HCT116 (cell line): ENCODE results near the gene LRRN2. TPM values are rescaled to one million over a fixed set of nuclear protein-coding genes. Genes with fewer than 3 reads are reported as not detected.

ENCODE experiments used
- ATAC-seq: fragments of 200-7000 bp; cut with Tn5 transposase; 2 replicates; pipeline ENCODE4 v1.9.1; 2020; ENCODE audit warnings: mild to moderate bottlenecking, moderate library complexity
- BruUV-seq: library from RNA; stranded (reverse); fragments of 400-500 nt; replicated peaks from 2 replicates; lab custom pipeline; 2021; lab: Mats Ljungman, UMichigan
- CTCF ChIA-PET: fragments of 300-600 bp; sonication (Branson Sonifier 250); formaldehyde crosslinking; loops from one replicate; lab custom pipeline; 2021; ENCODE audit warnings: antibody characterized with exemption; lab: Charles Lee
- POLR2A ChIA-PET: fragments of 300-600, 350-600 bp; sonication (Branson Sonifier 250); formaldehyde crosslinking; loops from one replicate; lab custom pipeline; 2021; ENCODE audit warnings: antibody characterized with exemption; lab: Charles Lee
- RAD21 ChIA-PET, 2 experiments: fragments of 300-600 bp; sonication (Branson Sonifier 250); formaldehyde crosslinking; loops; one replicate each; lab custom pipeline; 2023; ENCODE audit warnings: low total read pairs in 2 of 2; ENCODE audit not compliant: uncharacterized antibody in 2 of 2, unreplicated experiment in 2 of 2, low non-redundant PET in 1 of 2; lab: Charles Lee
- DNase-seq: peaks from one replicate; pipeline ENCODE4 v3.0.0-alpha.2; 2010; ENCODE audit warnings: low read depth, low spot score
- H2AFZ ChIP-seq: fragments of 200-600 bp; shearing (Covaris generic), sonication (generic); 2 replicates; pipeline ENCODE4 v1.6.1; 2017; ENCODE audit warnings: low read depth, mixed run types, mixed read lengths, antibody characterized with exemption, low read length; ENCODE audit not compliant: poor library complexity, severe bottlenecking
- H3K27ac ChIP-seq: 2 replicates; pipeline ENCODE4 v1.5.1; 2012; ENCODE audit warnings: low read depth, low read length
- H3K27me3 ChIP-seq: fragments of 200-600 bp; sonication (generic); 2 replicates; pipeline ENCODE4 v1.6.1; 2016; ENCODE audit warnings: mixed run types, low read length, mixed read lengths; ENCODE audit not compliant: insufficient read depth
- H3K36me3 ChIP-seq, 2 experiments: fragments of 200-500 bp in 1 of 2; fragments of 200-600 bp in 1 of 2; sonication (Bioruptor generic) in 1 of 2; sonication (generic) in 1 of 2; 2 replicates each; pipeline versions ENCODE4 v1.5.1 to v1.6.1; 2014 to 2016; ENCODE audit warnings: low read length in 2 of 2, inconsistent platforms in 1 of 2, mixed read lengths in 1 of 2, mixed run types in 1 of 2; ENCODE audit not compliant: insufficient read depth in 2 of 2, control insufficient read depth in 1 of 2
- H3K4me1 ChIP-seq, 2 experiments: fragments of 200-600 bp in 1 of 2; sonication (generic) in 1 of 2; 2 replicates each; pipeline versions ENCODE4 v1.5.1 to v1.6.1; 2012 to 2017; ENCODE audit warnings: low read length in 2 of 2, inconsistent platforms in 1 of 2, mild to moderate bottlenecking in 1 of 2, mixed read lengths in 1 of 2, mixed run types in 1 of 2, moderate library complexity in 1 of 2; ENCODE audit not compliant: insufficient read depth in 2 of 2, control insufficient read depth in 1 of 2
- H3K4me2 ChIP-seq: fragments of 200-600 bp; sonication (generic); 2 replicates; pipeline ENCODE4 v1.6.1; 2017; ENCODE audit warnings: mixed run types, low read length, mixed read lengths
- H3K4me3 ChIP-seq, 2 experiments: fragments of 200-600 bp in 1 of 2; sonication (generic) in 1 of 2; replicated peaks in 1 of 2; 2 replicates each; pipeline ENCODE4 v1.5.1; 2011 to 2016; ENCODE audit warnings: low read length in 2 of 2, control low read depth in 1 of 2, low read depth in 1 of 2, mild to moderate bottlenecking in 1 of 2, mixed read lengths in 1 of 2, mixed run types in 1 of 2
- H3K79me2 ChIP-seq: fragments of 200-600 bp; sonication (generic); 2 replicates; pipeline ENCODE4 v1.6.1; 2017; ENCODE audit warnings: mild to moderate bottlenecking, mixed run types, low read length, moderate library complexity, mixed read lengths; ENCODE audit not compliant: insufficient read depth
- H3K9ac ChIP-seq: fragments of 200-600 bp; sonication (generic); 2 replicates; pipeline ENCODE4 v1.6.1; 2016; ENCODE audit warnings: low read length, mixed read lengths
- H3K9me2 ChIP-seq: fragments of 200-600 bp; sonication (generic), shearing (Covaris generic); 2 replicates; pipeline ENCODE4 v1.6.1; 2017; ENCODE audit warnings: mixed run types, mild to moderate bottlenecking, moderate library complexity; ENCODE audit not compliant: insufficient read depth
- H3K9me3 ChIP-seq, 2 experiments: fragments of 200-500 bp in 1 of 2; fragments of 200-600 bp in 1 of 2; sonication (Bioruptor generic) in 1 of 2; sonication (generic) in 1 of 2; 2 replicates each; pipeline ENCODE4 v1.6.1; 2014 to 2017; ENCODE audit warnings: low read length in 2 of 2, mixed read lengths in 2 of 2, inconsistent platforms in 1 of 2, low read depth in 1 of 2, mild to moderate bottlenecking in 1 of 2, mixed run types in 1 of 2, moderate library complexity in 1 of 2; ENCODE audit not compliant: control insufficient read depth in 1 of 2, insufficient read depth in 1 of 2
- H4K20me1 ChIP-seq: fragments of 200-600 bp; sonication (generic), shearing (Covaris generic); 2 replicates; pipeline ENCODE4 v1.6.1; 2017; ENCODE audit warnings: mixed run types, mild to moderate bottlenecking, moderate library complexity; ENCODE audit not compliant: insufficient read depth
- CBX3 ChIP-seq: IDR thresholded peaks from 2 replicates; pipeline ENCODE4 v1.6.1; 2012; ENCODE audit warnings: low read depth
- CEBPB ChIP-seq: IDR thresholded peaks from 2 replicates; pipeline ENCODE4 v1.6.1; 2012; ENCODE audit warnings: low read depth
- CTCF ChIP-seq, 3 experiments: fragments of 200-600 bp in 1 of 3; sonication (generic) in 1 of 3; IDR thresholded peaks in 2 of 3; conservative IDR thresholded peaks in 1 of 3; 2 replicates each; pipeline ENCODE4 v1.5.1; 2012 to 2017; ENCODE audit warnings: low read depth in 2 of 3, low read length in 2 of 3, antibody characterized with exemption in 1 of 3, borderline replicate concordance in 1 of 3, control low read depth in 1 of 3, mild to moderate bottlenecking in 1 of 3, mixed read lengths in 1 of 3, mixed run types in 1 of 3, moderate library complexity in 1 of 3; ENCODE audit not compliant: insufficient read depth in 1 of 3
- EZH2 ChIP-seq: fragments of 200-600 bp; sonication (generic); IDR thresholded peaks from 2 replicates; pipeline ENCODE4 v1.6.1; 2017; ENCODE audit warnings: antibody characterized with exemption, mixed run types
- EZH2phosphoT487 ChIP-seq: fragments of 200-600 bp; IDR thresholded peaks from 2 replicates; pipeline ENCODE4 v1.6.1; 2018; ENCODE audit warnings: antibody characterized with exemption, borderline replicate concordance
- JUND ChIP-seq: IDR thresholded peaks from 2 replicates; pipeline ENCODE4 v1.6.1; 2012
- POLR2A ChIP-seq: IDR thresholded peaks from 2 replicates; pipeline ENCODE4 v1.7.0; 2011; ENCODE audit warnings: borderline replicate concordance; ENCODE audit not compliant: insufficient read depth, insufficient read length; ENCODE audit errors: extremely low read depth
- POLR2AphosphoS5 ChIP-seq: IDR thresholded peaks from 2 replicates; pipeline ENCODE4 v1.6.1; 2011; ENCODE audit warnings: mild to moderate bottlenecking, low read depth, low read length, moderate library complexity
- RAD21 ChIP-seq: IDR thresholded peaks from 2 replicates; pipeline ENCODE4 v1.6.1; 2012; ENCODE audit warnings: low read depth, mild to moderate bottlenecking
- SRF ChIP-seq: IDR thresholded peaks from 2 replicates; pipeline ENCODE4 v1.6.1; 2012; ENCODE audit warnings: low read depth
- ZFX ChIP-seq: fragments of 450-650 bp; IDR thresholded peaks from 2 replicates; pipeline ENCODE4 v1.6.1; 2017
- ZNF274 ChIP-seq: fragments of 200-500 bp; sonication (Bioruptor generic); IDR thresholded peaks from 2 replicates; pipeline ENCODE4 v1.6.1; 2014; ENCODE audit warnings: mild to moderate bottlenecking, low read depth, low read length, inconsistent platforms
- intact Hi-C: fragments of 100-400 bp; cut with micrococcal nuclease; formaldehyde crosslinking; loops from 2 replicates; pipeline ENCODE4 v1.10.0; 2022
- total RNA-seq: library from RNA; stranded (reverse); gene quantifications from one replicate; pipeline ENCODE4 v1.2.1, GENCODE V29; 2021; ENCODE audit not compliant: unreplicated experiment

LRRN2 gene
- total RNA-seq, 1 experiment from 2014 or later: 3.2 TPM

- DNase-seq (no peak), ATAC-seq (no peak)
- H3K4me1 ChIP-seq: peaks cover 4 to 13% of the 10 kb centered on the region in 2 experiments; a peak in 3 of 4 replicates
- ChIA-PET RAD21 (no interaction called here), CTCF (no interaction called here)
- TF ChIP-seq CEBPB (no peak), POLR2AphosphoS5 (no peak), ZFX (no peak), CTCF (IDR thresholded peaks at IDR 0.05 in 2 of 3, conservative IDR thresholded peaks at IDR 0.05 in 1 of 3; ENCODE audit: borderline replicate concordance in 1 of 3, insufficient read depth in 1 of 3, low read depth in 2 of 3, low read length in 2 of 3) (no peak), JUND (no peak), EZH2phosphoT487 (no peak), EZH2 (no peak), CBX3 (no peak), POLR2A (no peak), RAD21 (no peak), ZNF274 (no peak), SRF (no peak)
- TF ChIP-seq, all 23 proteins: peak for 0
- no peaks in the 10 kb centered on the region for H3K36me3 ChIP-seq
- H3K4me2 ChIP-seq: no peak overlapping the region
- intact Hi-C loops: no loop called here
- no peak overlapping the region for H3K27ac ChIP-seq
- H3K4me3 ChIP-seq: no peak overlapping the region
- no peaks in the 10 kb centered on the region for H4K20me1 ChIP-seq
- H3K9ac ChIP-seq: no peak overlapping the region
- BruUV-seq: no TSS peak
- H3K9me3 ChIP-seq: no peaks in the 10 kb centered on the region
- H2AFZ ChIP-seq: no peak overlapping the region
- POLR2A ChIA-PET: no interaction called here
- H3K9me2 ChIP-seq: no peaks in the 10 kb centered on the region
- no peaks in the 10 kb centered on the region for H3K27me3 ChIP-seq
- H3K79me2 ChIP-seq: no peaks in the 10 kb centered on the region
Observed at GRCh38 chr1:204648576-204648975, 37.0 kb downstream of the LRRN2 start.
